ENCODE data around the gene BICRAL. TPM values are rescaled to one million over a fixed set of nuclear protein-coding genes. Genes with fewer than 3 reads are reported as not detected.

The BICRAL gene
- 8.0 and 8.8 TPM in 2 replicates for total RNA-seq

GRCh38 chr6:42781796-42782688, at the start of gene BICRAL:
Gene BICRAL, plus strand, starts transcription at chr6:42782052. Its CDS starts 39,971 bp downstream, at chr6:42822023.

GRCh38 chr6:42745640-42746462, 36.0 kb upstream of the BICRAL start, which contains the start of gene TBCC:
Gene TBCC, minus strand, starts transcription at chr6:42746103. Its CDS starts 30 bp downstream, at chr6:42746073.

GRCh38 chr6:42879372-42880239, 97.8 kb downstream of the BICRAL start, which contains the start of gene RPL7L1:
Gene RPL7L1, plus strand, starts transcription at chr6:42879616. Its CDS starts 295 bp downstream, at chr6:42879911.

GRCh38 chr6:42915732-42916131, 133.9 kb downstream of the BICRAL start, which contains the start of gene PTCRA:
Gene PTCRA, plus strand, starts transcription at chr6:42916053. Its CDS starts 17 bp downstream, at chr6:42916070.

Other genes starting within 250 kb of the BICRAL start
- gene UBR2, start 218.0 kb upstream of the BICRAL start, total RNA-seq = 27.7 and 34.8 TPM in 2 replicates
- gene PRPH2, start 59.5 kb upstream of the BICRAL start, total RNA-seq = 0.50 and 0.91 TPM in 2 replicates
- gene TBCC, start 35.9 kb upstream of the BICRAL start, total RNA-seq = 26.1 and 30.4 TPM in 2 replicates
- gene RPL7L1, start 97.6 kb downstream of the BICRAL start, total RNA-seq = 106 and 120 TPM in 2 replicates
- not detected in 2 replicates for gene PTCRA, start 134.0 kb downstream of the BICRAL start, total RNA-seq
- 49.1 and 62.5 TPM in 2 replicates for gene CNPY3, start 147.4 kb downstream of the BICRAL start, total RNA-seq
- gene GNMT, start 178.7 kb downstream of the BICRAL start, total RNA-seq = 0.13 and 0.36 TPM in 2 replicates
- gene PEX6, start 197.1 kb downstream of the BICRAL start, total RNA-seq = 35.5 and 61.3 TPM in 2 replicates
- 30.0 and 39.8 TPM in 2 replicates for gene PPP2R5D, start 202.5 kb downstream of the BICRAL start, total RNA-seq
- 49.3 and 53.0 TPM in 2 replicates for gene MEA1, start 231.9 kb downstream of the BICRAL start, total RNA-seq
- gene KLHDC3, start 232.2 kb downstream of the BICRAL start, total RNA-seq = 59.1 and 86.7 TPM in 2 replicates
- 57.6 and 63.3 TPM in 2 replicates for gene RRP36, start 239.6 kb downstream of the BICRAL start, total RNA-seq